Measurements from ENCODE around the gene SLAMF8.

The SLAMF8 gene

DNA sequence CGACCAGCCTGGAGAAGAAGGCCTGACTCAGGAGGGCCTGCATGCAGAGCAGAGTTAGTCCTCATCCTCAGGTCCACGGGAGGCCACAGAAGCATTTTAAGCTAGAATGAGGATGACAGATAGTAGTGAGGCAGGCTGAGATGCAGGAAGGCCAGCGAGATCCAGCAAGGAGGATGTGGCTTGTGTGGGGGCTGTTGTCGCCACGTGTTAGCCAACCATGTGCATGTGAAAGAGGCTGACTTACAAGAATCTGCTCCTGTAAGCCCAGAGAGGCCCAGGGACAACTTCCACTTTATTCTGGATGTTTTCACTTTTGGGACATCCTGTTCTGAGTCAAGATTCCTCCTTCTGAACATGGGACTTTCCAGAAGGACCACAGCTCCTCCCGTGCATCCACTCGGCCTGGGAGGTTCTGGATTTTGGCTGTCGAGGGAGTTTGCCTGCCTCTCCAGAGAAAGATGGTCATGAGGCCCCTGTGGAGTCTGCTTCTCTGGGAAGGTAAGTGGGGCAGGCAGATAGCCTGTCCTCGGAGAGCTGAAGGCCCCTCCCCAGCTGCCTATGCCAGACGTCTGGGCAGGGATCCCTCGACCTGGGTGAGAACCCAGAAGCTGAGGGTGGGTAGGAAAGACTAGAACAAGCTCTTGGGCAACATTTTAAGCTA is at the start of gene SLAMF8:
TSS of gene SLAMF8 (plus strand) at position 433 of the 661 bp plus-strand sequence. CDS start at position 459, 26 bp downstream.
- Histone ChIP-seq H3K4me3 (ENCODE audit: low read length in 2 of 2) (no peak within 1 kb of the TSS), H3K27ac (ENCODE audit: low read length) (no peak within 1 kb of the TSS)

DNA sequence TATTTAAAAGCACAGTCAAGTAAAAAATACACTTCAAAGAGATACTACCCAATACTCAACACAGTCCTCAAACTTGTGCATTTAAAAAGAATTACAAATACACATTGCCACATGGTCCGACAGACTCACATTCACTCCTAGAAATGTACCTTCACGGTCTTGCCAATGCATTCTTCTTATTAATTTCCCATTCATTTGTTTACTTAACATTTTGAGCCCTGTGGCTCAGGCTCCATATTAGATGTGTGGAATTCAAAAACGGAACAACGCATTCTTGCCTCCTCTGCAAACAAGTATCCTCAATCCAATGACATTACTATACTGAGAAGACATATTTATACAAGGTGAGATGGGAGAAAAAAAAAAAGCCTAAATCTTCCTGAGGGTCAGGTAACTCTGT is 48.4 kb upstream of the SLAMF8 start:
- Histone ChIP-seq H3K4me3 (ENCODE audit: low read length in 2 of 2) (no peak overlapping the region), H3K4me1 (ENCODE audit: control insufficient read depth, insufficient read depth, low read length) (peaks cover 9% of the 10 kb centered on the region), H3K9ac (ENCODE audit: low read length in 2 of 2) (no peak overlapping the region), H3K27ac (ENCODE audit: low read length) (no peak overlapping the region), H3K9me3 (ENCODE audit: control insufficient read depth in 2 of 2, low read length in 2 of 2) (no peaks in the 10 kb centered on the region), H3K36me3 (ENCODE audit: control insufficient read depth in 2 of 2, insufficient read depth in 2 of 2, low read length in 2 of 2) (no peaks in the 10 kb centered on the region), H3K27me3 (ENCODE audit: control insufficient read depth in 1 of 2, insufficient read depth in 2 of 2, low read length in 2 of 2) (no peaks in the 10 kb centered on the region)

More for the DNA sequence above, at the start of gene SLAMF8:
- H3K27me3 ChIP-seq (ENCODE audit: control insufficient read depth in 1 of 2, insufficient read depth in 2 of 2, low read length in 2 of 2) = peaks cover 0 to 18% of the 10 kb centered on the region in 2 donors
- H3K36me3 ChIP-seq (ENCODE audit: control insufficient read depth in 2 of 2, insufficient read depth in 2 of 2, low read length in 2 of 2) = no peaks in the 10 kb centered on the region
- H3K9ac ChIP-seq (ENCODE audit: low read length in 2 of 2) = no peak within 1 kb of the TSS
- H3K9me3 ChIP-seq (ENCODE audit: control insufficient read depth in 2 of 2, low read length in 2 of 2) = no peaks in the 10 kb centered on the region
- peaks cover 6% of the 10 kb centered on the region for H3K4me1 ChIP-seq (ENCODE audit: control insufficient read depth, insufficient read depth, low read length)

GRCh38 chr1:159779403-159779851 is 47.2 kb upstream of the SLAMF8 start:
- H3K4me3 ChIP-seq (ENCODE audit: low read length in 2 of 2) = no peak overlapping the region
- peaks cover 9% of the 10 kb centered on the region for H3K4me1 ChIP-seq (ENCODE audit: control insufficient read depth, insufficient read depth, low read length)
- no peaks in the 10 kb centered on the region for H3K9me3 ChIP-seq (ENCODE audit: control insufficient read depth in 2 of 2, low read length in 2 of 2)
- H3K27me3 ChIP-seq (ENCODE audit: control insufficient read depth in 1 of 2, insufficient read depth in 2 of 2, low read length in 2 of 2) = no peaks in the 10 kb centered on the region
- no peaks in the 10 kb centered on the region for H3K36me3 ChIP-seq (ENCODE audit: control insufficient read depth in 2 of 2, insufficient read depth in 2 of 2, low read length in 2 of 2)
- peak overlapping the region in 1 of 2 donors; percentile 2 for H3K9ac ChIP-seq (ENCODE audit: low read length in 2 of 2)
- H3K27ac ChIP-seq (ENCODE audit: low read length) = no peak overlapping the region

DNA sequence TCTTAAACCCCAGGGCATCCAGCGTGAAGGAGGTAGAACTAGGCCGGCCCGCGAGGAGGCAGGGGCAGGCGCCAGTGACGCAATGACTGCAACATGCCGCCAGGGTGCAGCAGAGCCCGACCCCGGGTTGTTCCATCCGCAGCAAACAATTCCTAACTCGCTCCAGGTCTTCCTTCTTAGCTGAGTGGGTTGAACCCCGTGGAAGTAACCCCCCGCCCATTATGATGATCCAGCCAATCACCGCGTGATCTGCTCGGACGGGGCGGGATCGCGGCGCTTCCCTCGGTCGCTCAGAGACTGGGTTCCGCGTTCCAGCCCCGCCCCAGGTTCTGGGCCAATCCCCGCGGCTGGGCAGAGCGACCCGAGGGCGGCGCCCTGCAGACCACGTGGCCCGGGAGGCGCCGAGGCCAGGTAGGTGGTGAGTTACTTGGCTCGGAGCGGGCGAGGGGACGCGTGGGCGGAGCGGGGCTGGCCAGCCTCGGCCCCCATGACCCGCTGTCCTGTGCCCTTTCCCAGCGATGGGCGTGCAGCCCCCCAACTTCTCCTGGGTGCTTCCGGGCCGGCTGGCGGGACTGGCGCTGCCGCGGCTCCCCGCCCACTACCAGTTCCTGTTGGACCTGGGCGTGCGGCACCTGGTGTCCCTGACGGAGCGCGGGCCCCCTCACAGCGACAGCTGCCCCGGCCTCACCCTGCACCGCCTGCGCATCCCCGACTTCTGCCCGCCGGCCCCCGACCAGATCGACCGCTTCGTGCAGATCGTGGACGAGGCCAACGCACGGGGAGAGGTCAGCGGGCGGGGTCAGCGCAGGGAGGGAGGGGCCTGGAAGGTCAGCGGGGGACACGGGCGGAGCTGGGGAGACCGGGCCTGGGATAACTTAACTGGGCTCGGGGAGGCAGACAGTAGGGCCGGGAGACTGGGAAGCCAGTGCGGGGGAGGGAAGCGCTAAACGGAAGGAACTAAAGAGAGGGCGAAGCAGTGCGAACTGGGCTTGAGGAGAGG is 45.8 kb upstream of the SLAMF8 start, which contains the start of gene DUSP23:
TSS of gene DUSP23 (plus strand) at position 380 of the 1,000 bp plus-strand sequence. CDS start at position 519, 139 bp downstream.
- Histone ChIP-seq H3K9ac (ENCODE audit: low read length in 2 of 2) (peak within 1 kb of the TSS; percentile 61 to 72), H3K4me1 (ENCODE audit: control insufficient read depth, insufficient read depth, low read length) (peaks cover 9% of the 10 kb centered on the region), H3K9me3 (ENCODE audit: control insufficient read depth in 2 of 2, low read length in 2 of 2) (no peaks in the 10 kb centered on the region), H3K27me3 (ENCODE audit: control insufficient read depth in 1 of 2, insufficient read depth in 2 of 2, low read length in 2 of 2) (no peaks in the 10 kb centered on the region), H3K36me3 (ENCODE audit: control insufficient read depth in 2 of 2, insufficient read depth in 2 of 2, low read length in 2 of 2) (no peaks in the 10 kb centered on the region), H3K4me3 (ENCODE audit: low read length in 2 of 2) (peak within 1 kb of the TSS; percentile 60 to 88), H3K27ac (ENCODE audit: low read length) (peak within 1 kb of the TSS; percentile 42)

DNA sequence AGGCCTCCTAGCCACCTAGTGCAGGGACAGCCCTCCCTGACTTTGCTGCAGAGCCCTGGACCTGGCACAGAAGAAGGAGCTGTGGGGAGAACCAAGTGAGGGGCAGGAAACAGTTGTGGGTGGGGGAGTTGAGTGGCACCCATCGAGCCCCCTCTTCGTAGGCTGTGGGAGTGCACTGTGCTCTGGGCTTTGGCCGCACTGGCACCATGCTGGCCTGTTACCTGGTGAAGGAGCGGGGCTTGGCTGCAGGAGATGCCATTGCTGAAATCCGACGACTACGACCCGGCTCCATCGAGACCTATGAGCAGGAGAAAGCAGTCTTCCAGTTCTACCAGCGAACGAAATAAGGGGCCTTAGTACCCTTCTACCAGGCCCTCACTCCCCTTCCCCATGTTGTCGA is 44.7 kb upstream of the SLAMF8 start:
- H3K9me3 ChIP-seq (ENCODE audit: control insufficient read depth in 2 of 2, low read length in 2 of 2) = no peaks in the 10 kb centered on the region
- no peaks in the 10 kb centered on the region for H3K36me3 ChIP-seq (ENCODE audit: control insufficient read depth in 2 of 2, insufficient read depth in 2 of 2, low read length in 2 of 2)
- peaks cover 9% of the 10 kb centered on the region for H3K4me1 ChIP-seq (ENCODE audit: control insufficient read depth, insufficient read depth, low read length)
- H3K4me3 ChIP-seq (ENCODE audit: low read length in 2 of 2) = peak overlapping the region in 1 of 2 donors; percentile 88
- H3K27me3 ChIP-seq (ENCODE audit: control insufficient read depth in 1 of 2, insufficient read depth in 2 of 2, low read length in 2 of 2) = no peaks in the 10 kb centered on the region
- no peak overlapping the region for H3K9ac ChIP-seq (ENCODE audit: low read length in 2 of 2)
- H3K27ac ChIP-seq (ENCODE audit: low read length) = no peak overlapping the region

DNA sequence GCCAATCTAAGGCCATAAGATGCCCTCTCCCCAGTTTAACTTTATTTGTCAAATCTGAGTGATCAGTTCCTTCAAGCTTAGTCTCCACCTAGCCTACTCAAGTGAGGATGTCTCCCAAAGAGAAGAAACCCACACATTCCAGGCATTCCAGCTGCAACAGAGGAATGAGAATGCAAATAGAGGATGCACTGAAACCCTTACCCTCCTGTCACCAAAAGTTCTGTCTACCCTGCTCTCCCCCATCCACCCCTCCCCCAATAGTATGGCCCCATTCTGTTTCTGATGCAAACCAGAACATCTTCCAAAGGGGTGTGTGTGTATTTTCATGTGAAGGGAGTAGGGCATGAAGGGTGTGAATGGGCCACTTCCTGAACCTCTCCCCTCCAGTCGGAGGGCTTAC is 42.9 kb upstream of the SLAMF8 start:
- Histone ChIP-seq H3K9me3 (ENCODE audit: control insufficient read depth in 2 of 2, low read length in 2 of 2) (no peaks in the 10 kb centered on the region), H3K27me3 (ENCODE audit: control insufficient read depth in 1 of 2, insufficient read depth in 2 of 2, low read length in 2 of 2) (no peaks in the 10 kb centered on the region), H3K4me3 (ENCODE audit: low read length in 2 of 2) (no peak overlapping the region), H3K4me1 (ENCODE audit: control insufficient read depth, insufficient read depth, low read length) (peaks cover 9% of the 10 kb centered on the region), H3K27ac (ENCODE audit: low read length) (no peak overlapping the region), H3K9ac (ENCODE audit: low read length in 2 of 2) (no peak overlapping the region), H3K36me3 (ENCODE audit: control insufficient read depth in 2 of 2, insufficient read depth in 2 of 2, low read length in 2 of 2) (no peaks in the 10 kb centered on the region)

DNA sequence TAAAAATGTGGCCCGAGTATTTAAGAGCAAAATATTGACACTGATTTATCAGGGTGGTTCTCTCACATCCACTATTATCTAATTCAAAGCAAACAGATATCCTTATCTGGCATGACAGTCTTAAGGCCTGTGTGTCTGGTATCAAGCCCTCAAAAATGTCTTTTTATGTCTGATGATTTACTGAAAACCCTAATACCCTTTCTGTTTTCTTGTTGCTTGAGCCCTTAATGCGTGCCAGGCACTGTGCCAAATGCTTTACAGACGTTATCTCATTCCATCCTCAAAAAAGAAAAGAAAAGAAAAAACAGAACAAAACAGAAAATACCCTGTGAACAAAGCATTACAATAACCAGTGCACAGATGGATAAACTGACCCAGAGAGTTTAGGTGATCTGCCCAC is 40.2 kb upstream of the SLAMF8 start:
- Histone ChIP-seq H3K27me3 (ENCODE audit: control insufficient read depth in 1 of 2, insufficient read depth in 2 of 2, low read length in 2 of 2) (peaks cover 4% of the 10 kb centered on the region in 2 donors), H3K4me3 (ENCODE audit: low read length in 2 of 2) (no peak overlapping the region), H3K27ac (ENCODE audit: low read length) (no peak overlapping the region), H3K9ac (ENCODE audit: low read length in 2 of 2) (no peak overlapping the region), H3K4me1 (ENCODE audit: control insufficient read depth, insufficient read depth, low read length) (peaks cover 4% of the 10 kb centered on the region), H3K36me3 (ENCODE audit: control insufficient read depth in 2 of 2, insufficient read depth in 2 of 2, low read length in 2 of 2) (no peaks in the 10 kb centered on the region), H3K9me3 (ENCODE audit: control insufficient read depth in 2 of 2, low read length in 2 of 2) (no peaks in the 10 kb centered on the region)

DNA sequence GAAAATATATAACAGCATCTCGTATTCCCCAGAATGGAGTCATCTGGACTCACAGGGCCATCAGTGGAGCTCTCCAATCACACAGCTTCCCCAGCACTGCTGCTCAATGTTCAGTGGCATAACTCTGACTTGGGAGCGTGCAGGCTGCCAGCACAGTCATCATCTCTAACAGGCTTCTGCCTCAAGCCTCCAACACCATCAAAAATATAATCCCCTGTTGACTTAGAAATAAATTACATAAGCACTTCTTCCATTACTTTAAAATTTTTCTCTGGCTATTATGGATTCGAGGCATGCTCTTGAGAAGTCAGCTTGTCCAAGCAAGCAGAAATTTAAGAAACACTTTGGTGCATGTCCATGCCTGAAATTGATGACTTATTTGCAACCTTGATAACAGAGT is 39.7 kb upstream of the SLAMF8 start:
- peaks cover under 1% of the 10 kb centered on the region for H3K4me1 ChIP-seq (ENCODE audit: control insufficient read depth, insufficient read depth, low read length)
- no peak overlapping the region for H3K9ac ChIP-seq (ENCODE audit: low read length in 2 of 2)
- H3K27ac ChIP-seq (ENCODE audit: low read length) = no peak overlapping the region
- H3K4me3 ChIP-seq (ENCODE audit: low read length in 2 of 2) = no peak overlapping the region
- peaks cover 5 to 9% of the 10 kb centered on the region in 2 donors for H3K27me3 ChIP-seq (ENCODE audit: control insufficient read depth in 1 of 2, insufficient read depth in 2 of 2, low read length in 2 of 2)
- no peaks in the 10 kb centered on the region for H3K9me3 ChIP-seq (ENCODE audit: control insufficient read depth in 2 of 2, low read length in 2 of 2)
- H3K36me3 ChIP-seq (ENCODE audit: control insufficient read depth in 2 of 2, insufficient read depth in 2 of 2, low read length in 2 of 2) = no peaks in the 10 kb centered on the region

GRCh38 chr1:159790237-159790917 is 36.3 kb upstream of the SLAMF8 start:
- no peaks in the 10 kb centered on the region for H3K9me3 ChIP-seq (ENCODE audit: control insufficient read depth in 2 of 2, low read length in 2 of 2)
- H3K4me3 ChIP-seq (ENCODE audit: low read length in 2 of 2) = no peak overlapping the region
- no peaks in the 10 kb centered on the region for H3K36me3 ChIP-seq (ENCODE audit: control insufficient read depth in 2 of 2, insufficient read depth in 2 of 2, low read length in 2 of 2)
- H3K27ac ChIP-seq (ENCODE audit: low read length) = no peak overlapping the region
- H3K4me1 ChIP-seq (ENCODE audit: control insufficient read depth, insufficient read depth, low read length) = no peaks in the 10 kb centered on the region
- peaks cover 15 to 19% of the 10 kb centered on the region in 2 donors for H3K27me3 ChIP-seq (ENCODE audit: control insufficient read depth in 1 of 2, insufficient read depth in 2 of 2, low read length in 2 of 2)
- H3K9ac ChIP-seq (ENCODE audit: low read length in 2 of 2) = no peak overlapping the region

DNA sequence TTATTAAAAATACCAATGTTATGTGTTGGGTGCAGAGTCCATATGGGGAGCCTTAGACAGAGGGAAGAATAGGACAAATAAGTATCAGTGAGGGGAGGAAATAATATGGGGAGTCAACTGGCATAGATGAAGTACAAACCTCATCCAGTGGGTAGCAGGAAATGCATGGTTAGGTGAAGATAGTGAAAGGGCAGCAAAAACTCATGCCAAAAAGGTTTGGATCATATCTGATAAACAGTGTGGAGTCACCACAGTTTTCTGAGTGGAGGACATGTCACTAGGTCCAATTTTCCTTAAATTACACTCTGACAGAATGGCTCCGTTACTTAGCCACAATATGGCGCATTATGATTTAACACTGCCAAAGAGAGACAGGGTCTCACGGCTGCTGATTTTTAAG is 35.6 kb upstream of the SLAMF8 start:
- Histone ChIP-seq H3K4me3 (ENCODE audit: low read length in 2 of 2) (no peak overlapping the region), H3K9ac (ENCODE audit: low read length in 2 of 2) (no peak overlapping the region), H3K9me3 (ENCODE audit: control insufficient read depth in 2 of 2, low read length in 2 of 2) (no peaks in the 10 kb centered on the region), H3K36me3 (ENCODE audit: control insufficient read depth in 2 of 2, insufficient read depth in 2 of 2, low read length in 2 of 2) (no peaks in the 10 kb centered on the region), H3K27ac (ENCODE audit: low read length) (no peak overlapping the region), H3K4me1 (ENCODE audit: control insufficient read depth, insufficient read depth, low read length) (no peaks in the 10 kb centered on the region), H3K27me3 (ENCODE audit: control insufficient read depth in 1 of 2, insufficient read depth in 2 of 2, low read length in 2 of 2) (peaks cover 15 to 24% of the 10 kb centered on the region in 2 donors)
